ENCODE measurements around the gene XRCC6.

The XRCC6 gene

GRCh38 chr22:41713004-41713403 is 91.9 kb downstream of the XRCC6 start:
- DNase-seq: no peak
- H3K9me3 Mint-ChIP-seq: no peaks in the 10 kb centered on the region

More at GRCh38 chr22:41713004-41713403, 91.9 kb downstream of the XRCC6 start:
- Mint-ChIP-seq H3K4me1 (peaks cover 11% of the 10 kb centered on the region), H3K4me3 (no peak overlapping the region), H3K36me3 (ENCODE audit: low read depth) (no peaks in the 10 kb centered on the region), H3K27me3 (ENCODE audit: low read depth, poor library complexity) (peaks cover 35% of the 10 kb centered on the region), H3K27ac (no peak overlapping the region)
- no peak for TF ChIP-seq CTCF (IDR thresholded peaks at IDR 0.05)

Measured in nephron progenitor cell (in vitro differentiated cells).